Raji (cell line): Measurements from ENCODE around the gene PDF.
A peak's percentile ranks its signal among the peaks of the same experiment; 100 is the strongest.

Source experiments
- POLR2A ChIP-seq: IDR thresholded peaks from 2 replicates; pipeline ENCODE4 v1.6.1; 2011; ENCODE audit warnings: low read depth, low read length, control low read depth; ENCODE audit not compliant: insufficient read depth

PDF gene

DNA sequence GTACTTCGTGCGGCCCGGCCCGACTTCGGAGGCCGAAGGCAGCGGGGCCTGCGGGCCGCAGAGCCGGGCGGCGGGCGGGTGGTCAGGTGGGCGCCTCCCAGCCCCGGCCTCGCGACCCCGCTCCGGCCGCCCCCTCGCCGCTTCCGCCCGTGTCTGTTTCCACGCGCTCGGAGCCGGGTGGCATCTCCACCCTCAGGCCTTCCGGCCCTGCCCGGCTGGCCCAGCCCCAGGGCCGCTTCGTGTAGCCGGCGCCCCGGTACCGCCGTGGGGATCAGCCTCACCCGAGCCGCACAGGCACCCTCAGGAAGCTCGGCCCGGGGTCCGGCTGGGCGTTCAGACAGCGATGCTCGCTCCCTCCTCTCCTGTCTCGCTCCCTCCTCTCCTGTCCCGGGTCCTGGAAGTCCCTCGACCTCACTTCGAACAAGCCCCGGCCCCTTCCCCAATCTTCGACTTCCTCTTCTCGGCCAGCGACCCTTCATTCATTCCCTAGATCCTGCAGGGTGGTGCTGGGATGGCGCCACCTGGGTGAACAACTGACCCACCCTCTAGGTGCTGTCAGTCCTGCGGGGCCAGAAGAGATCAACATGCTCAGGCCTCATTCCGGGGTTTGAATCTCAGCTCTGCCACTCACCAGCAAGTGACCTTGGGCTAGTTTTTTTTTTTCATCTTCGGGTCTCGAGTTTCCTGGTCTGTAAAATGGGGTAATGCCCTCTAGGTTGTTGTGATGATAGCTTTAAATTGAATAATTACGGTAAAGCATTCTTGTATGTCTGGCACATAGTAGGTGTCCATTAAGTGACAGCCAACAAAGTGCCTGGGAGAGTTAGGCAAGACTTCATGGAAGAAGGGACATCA is 18.6 kb downstream of the PDF start:
- TF ChIP-seq POLR2A = 0 out of 2 replicates have a peak, but pooled peaks have one; percentile 21

DNA sequence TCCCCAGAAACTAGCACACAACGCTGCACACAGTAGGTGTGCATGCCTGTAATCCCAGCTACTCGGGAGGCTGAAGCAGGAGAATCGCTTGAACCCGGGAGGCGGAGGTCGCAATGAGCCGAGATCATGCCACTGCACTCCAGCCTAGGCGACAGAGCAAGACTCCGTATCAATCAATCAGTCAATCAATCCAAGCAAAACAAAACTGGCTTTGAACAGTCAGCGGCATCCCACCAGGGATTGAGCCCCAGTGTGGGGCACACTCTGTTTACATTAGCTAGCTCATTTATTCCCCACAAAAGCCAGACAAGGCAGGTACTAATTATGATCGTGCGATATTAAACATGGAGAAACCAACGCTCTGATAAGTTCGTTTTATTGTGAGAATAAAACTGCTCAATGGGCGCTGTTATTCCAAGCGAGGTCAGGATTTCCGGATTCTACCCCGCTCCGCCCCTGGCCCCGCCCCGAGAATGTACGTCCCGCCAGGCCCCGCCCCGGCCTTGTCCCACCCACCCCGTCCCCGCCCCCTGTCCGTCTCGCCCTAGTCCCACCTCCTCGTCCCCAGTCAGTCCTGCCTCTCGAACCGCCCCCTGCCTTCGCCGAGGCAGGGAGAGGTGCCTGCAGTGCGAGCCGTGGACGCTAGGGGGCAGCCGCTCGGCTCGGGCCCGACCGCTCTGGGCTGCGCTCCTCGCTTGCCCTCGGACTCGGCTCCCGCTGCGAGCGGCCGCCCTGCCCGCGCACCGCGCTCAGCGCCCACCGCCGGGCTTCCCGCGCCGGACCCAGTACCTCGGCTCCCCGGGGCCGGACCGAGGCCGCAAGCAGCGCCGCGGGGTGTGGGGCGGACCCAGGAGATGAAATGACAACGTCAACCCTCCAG is 19.5 kb downstream of the PDF start, which contains the start of gene VPS4A:
VPS4A (plus strand) TSS at position 698 of the 880 bp plus-strand sequence; CDS start at position 860, 162 bp downstream.
- peak; percentile 87 for TF ChIP-seq POLR2A

DNA sequence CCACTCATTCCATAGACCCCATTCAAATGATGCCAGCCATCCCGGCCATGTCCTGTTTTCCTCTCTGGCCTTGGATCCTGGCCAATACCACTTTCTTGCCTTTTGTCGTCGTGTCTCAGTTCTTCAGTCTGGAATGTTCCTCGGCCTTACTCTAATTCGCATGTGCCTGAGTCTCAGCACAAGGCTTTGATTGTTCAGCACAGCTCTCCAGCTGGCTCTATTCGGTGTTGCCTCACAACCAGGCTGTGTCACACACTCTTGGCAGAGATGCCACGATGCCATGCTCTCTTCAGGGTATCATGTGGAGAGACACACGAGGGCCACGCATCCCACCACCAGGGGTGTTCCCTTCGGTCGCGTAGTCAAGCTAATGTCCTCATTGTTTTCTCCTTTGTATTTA is 21.1 kb downstream of the PDF start:
- no peak for TF ChIP-seq POLR2A

DNA sequence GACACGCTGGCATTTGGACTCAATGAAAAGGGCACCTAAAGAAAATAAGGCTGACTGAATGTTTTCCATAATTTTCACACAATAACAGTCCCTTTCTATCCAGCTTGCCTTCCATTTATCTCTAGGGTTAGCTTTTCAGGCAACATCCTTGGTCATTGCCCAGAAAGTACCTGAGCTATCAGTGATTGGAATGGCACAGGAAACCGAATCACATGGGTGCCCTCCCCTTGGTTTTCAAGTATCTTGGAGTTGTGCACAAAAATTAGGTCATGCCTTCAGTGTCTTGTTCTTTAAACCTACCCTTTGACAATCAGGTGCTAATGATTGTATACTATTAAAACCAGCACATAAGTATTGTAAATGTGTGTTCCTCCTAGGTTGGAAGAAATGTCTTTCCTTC is 22.5 kb downstream of the PDF start:
- no peak for TF ChIP-seq POLR2A

DNA sequence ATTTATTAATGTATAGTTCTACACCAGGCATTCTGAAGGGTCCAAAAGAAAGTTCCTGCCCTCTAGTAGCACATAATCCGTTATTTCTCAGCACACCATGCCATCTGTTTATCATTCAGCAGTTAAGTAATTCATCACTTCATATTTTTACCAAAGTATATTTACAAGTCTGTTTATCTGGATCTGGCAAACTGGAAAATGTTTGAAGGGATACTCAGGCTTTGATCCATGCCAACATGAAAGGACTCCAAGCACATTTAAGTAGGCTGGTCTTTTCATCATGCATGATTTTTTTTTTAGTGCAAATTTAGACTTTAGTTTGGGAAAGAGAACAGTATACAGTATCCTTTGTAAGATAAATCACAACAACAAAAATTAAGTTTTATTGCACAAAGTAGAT is 23.3 kb downstream of the PDF start:
- no peak for TF ChIP-seq POLR2A

DNA sequence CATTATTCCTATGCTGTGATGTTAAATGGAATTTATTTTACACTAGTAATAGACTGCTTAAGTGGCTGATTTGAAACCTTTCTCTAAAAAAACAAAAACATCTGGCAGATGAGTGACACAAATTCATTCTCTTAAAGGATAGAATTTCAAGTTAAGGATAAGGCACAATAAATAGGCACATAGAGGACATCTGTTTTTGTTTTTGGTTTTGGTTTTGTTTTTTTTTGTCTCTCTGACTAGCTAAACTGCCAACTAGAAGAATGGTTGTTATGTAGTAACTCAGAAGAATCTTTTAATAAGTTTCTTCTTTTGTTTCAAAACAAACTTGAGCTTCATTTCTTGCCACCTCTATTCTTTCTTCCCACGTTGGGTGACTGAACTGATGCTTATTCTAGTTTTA is 24.4 kb downstream of the PDF start:
- TF ChIP-seq POLR2A = no peak

DNA sequence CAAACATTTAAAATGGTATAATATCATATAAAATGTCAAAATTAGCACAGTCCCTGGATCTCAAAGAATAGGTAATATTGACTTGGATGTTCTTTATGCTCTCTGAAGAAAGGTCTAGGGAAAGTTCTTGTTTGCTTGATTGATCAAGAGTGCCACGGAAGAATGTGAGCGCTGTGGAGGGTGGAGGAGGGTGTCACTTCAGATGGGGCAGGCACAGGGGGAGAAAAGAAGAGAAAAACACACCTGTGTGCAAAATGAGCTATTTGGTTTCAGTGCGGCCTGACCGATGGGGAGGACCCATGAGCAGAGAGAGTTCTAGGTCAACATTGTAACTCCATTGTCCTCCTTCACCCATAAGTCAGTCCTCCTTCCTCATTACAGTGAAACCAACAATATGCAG is 28.1 kb downstream of the PDF start:
- no peak for TF ChIP-seq POLR2A

DNA sequence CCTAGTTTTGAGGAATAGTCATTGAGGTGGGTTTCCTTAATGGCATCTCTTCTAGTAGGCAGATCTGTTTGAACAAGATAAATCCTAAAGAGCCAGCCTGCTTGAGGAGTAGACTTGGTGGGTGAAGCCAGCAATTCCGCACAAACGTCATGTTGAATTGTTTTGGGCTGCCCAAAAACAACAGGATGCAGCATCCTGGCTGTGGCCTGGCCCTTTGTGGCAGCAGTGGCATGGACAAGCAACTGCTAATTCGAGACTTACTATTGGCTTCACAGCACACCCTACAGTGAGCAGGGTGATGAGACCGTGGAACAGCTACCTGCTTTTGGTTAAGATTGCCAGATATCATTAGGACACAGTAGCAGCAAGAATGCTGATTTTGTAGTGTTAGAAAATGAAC is 28.5 kb downstream of the PDF start:
- no peak for TF ChIP-seq POLR2A

DNA sequence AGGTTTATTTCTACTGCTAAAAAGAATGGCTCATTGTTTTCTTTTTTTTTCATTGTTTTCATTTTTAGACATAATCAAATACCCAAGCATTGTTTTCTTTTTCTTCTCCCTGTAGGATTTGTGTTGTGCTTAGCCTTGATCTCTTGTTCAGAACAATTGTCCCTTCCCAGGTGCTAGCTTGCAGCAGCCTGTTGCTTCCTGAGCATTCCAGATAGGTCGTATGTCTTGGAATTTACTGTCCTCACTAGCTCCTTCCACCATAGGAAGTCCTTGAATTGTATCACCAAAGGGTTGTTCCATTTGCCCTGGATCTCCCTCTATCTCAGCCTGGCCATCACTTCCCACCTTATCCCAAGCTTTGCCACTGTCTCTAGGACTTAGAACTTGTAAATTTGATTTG is 29.2 kb downstream of the PDF start:
- no peak for TF ChIP-seq POLR2A

DNA sequence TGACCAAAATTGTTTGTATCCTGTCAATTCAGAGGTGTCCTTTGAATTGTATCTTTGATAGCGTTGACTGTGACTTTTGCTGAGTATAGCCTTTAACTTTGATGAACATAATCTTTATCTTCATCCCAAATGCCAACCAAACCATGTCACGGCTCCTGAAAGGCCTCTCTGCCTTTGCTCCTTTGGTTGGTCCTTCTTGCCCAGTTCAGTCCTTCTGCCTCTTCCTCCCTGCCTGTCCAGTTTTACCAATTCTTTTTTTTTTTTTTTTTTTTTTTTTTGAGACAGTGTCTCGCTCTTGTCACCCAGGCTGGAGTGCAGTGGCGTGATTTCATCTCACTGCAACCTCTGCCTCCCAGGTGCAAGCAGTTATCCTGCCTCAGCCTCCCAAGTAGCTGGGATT is 32.1 kb downstream of the PDF start:
- TF ChIP-seq POLR2A = no peak

DNA sequence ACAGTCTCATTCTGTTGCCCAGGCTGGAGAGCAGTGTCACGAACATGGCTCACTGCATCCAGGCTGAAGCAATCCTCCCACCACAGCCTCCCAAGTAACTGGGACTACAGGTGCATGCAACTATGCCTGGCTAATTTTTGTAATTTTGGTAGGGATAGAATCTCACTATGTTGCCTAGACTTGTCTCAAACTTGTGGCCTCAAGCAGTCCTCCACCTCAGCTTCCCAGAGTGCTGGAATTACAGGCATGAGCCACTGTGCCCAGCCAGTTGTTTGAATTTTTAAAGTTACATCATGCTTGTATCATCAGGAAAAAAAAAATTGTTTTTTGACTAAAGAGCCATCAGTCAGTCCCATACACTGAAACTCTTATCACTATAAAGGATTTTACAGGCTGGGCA is 36.3 kb downstream of the PDF start:
- no peak for TF ChIP-seq POLR2A

DNA sequence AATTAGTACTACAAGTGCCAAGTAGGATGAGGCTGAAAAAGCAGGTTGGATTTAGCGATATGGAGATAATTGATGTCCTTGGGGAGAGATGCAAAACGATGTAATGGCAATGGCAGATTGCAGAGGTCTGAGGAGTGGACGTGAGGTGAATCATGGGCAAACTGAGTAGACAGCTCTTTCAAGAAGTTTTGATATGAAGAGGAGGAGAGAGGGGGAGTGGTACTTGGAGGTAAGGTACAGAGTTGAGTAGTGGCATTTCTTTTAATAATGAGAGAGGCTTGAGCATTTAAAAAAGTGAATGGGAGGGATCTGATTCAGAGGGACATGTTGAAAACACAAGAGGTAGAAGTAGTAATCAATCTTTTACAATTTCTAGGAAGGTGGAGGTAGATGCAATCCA is 37.0 kb downstream of the PDF start:
- no peak for TF ChIP-seq POLR2A

DNA sequence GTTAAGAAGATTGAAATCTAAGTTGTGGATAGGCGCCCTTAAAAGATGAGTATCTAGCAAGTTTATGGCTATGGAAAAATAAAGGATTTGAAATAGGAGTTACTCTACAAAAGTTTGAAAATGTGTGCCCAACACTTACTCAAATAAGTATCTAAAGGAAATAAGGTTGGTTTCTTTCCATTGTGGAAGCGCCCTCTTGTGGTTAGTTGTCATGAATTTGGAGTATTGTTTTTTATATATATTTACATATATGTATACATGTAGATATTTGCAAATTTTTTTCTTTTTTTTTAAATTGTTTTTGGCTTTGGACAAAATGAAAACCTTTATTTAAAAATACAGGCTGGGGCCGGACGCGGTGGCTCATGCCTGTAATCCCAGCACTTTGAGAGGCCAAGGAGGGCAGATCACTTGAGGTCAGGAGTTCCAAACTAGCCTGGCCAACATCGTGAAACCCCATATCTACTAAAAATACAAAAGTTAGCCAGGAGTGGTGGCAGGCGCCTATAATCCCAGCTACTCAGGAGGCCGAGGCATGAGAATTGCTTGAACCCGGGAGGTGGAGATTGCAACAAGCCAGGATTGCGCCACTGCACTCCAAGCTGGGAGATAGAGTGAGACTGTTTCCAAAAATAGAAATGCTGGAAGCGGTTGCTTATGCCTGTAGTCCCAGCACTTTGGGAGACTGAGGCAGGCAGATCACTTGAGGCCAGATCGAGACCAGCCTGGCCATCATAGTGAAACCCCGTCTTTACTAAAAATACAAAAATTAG is 43.3 kb downstream of the PDF start:
- TF ChIP-seq POLR2A = no peak

DNA sequence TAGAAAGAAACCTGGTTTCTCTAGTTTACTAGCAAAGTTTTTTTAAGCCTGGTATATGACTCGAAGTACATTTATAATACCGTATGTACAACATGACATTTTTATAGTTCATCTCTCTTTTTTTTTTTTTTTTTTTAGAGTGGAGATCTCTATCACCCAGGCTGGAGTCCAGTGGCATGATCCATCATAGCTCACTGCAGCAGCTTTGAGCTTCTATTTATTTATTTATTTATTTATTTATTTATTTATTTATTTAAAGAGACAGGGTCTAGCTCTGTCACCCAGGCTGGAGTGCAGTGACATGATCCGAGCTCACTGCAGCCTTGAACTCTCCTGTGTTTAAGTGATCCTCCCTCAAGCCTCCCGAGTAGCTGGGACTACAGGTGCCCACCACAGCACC is 45.1 kb downstream of the PDF start:
- no peak for TF ChIP-seq POLR2A

DNA sequence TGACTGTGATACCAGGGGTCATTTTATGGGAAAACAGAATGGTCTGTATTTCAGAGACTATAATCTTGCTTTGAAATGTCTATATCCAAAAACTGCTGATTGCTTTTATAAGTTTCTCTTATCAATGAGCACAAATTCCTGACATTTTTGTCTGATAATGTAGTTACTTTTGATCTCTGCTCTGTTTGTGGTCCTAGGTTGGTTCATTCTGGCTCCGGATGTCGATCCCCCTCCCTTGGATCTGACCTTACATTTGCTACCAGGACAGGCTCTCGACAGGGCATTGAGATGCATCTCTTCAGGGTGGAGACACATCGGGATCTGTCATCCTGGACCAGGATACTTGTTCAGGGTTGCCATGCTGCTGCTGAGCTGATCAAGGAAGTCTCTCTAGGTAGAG is 46.5 kb downstream of the PDF start:
- no peak for TF ChIP-seq POLR2A
